Sigmoid colon (tissue), 4 donors: ENCODE data around the gene PVALEF.

ENCODE experiments used
- CTCF ChIP-seq, 4 experiments: fragments of 450-650 bp in 3 of 4; fragments of 200-600 bp in 1 of 4; IDR thresholded peaks; one replicate each; pipeline ENCODE4 v1.5.1; 2016 to 2019; ENCODE audit warnings: antibody characterized with exemption in 4 of 4, mild to moderate bottlenecking in 3 of 4, moderate library complexity in 2 of 4
- EP300 ChIP-seq, 4 donors: sonication (generic); formaldehyde crosslinking; IDR thresholded peaks; one replicate each; pipeline ENCODE4 v1.6.1; 2017; ENCODE audit warnings: antibody characterized with exemption in 4 of 4
- POLR2A ChIP-seq, 2 donors: fragments of 450-650 bp; IDR thresholded peaks; one replicate each; pipeline ENCODE4 v1.6.1; 2016; ENCODE audit warnings: antibody characterized with exemption in 2 of 2, mild to moderate bottlenecking in 2 of 2, moderate library complexity in 2 of 2
- POLR2AphosphoS5 ChIP-seq, 4 donors: sonication (generic); formaldehyde crosslinking; IDR thresholded peaks; one replicate each; pipeline ENCODE4 v1.6.1; 2017; ENCODE audit warnings: antibody characterized with exemption in 4 of 4

- TF ChIP-seq EP300 (IDR thresholded peaks at IDR 0.05), result no peak
- TF ChIP-seq POLR2A (IDR thresholded peaks at IDR 0.05), result no peak
- no peak for TF ChIP-seq POLR2AphosphoS5 (IDR thresholded peaks at IDR 0.05)
- TF ChIP-seq CTCF (IDR thresholded peaks at IDR 0.05), result no peak
Measured at GRCh38 chr17:81218991-81219390, 53.7 kb downstream of the PVALEF start.
